ENCODE measurements around the gene KIF14.

- TF ChIP-seq POLR2AphosphoS5 (IDR thresholded peaks at IDR 0.05; ENCODE audit: borderline replicate concordance, low read depth, low read length) (no peak), EZH2 (IDR thresholded peaks at IDR 0.05) (no peak), FOXP2 (optimal IDR thresholded peaks at IDR 0.05; ENCODE audit: control extremely low read depth, extremely low read length, insufficient read depth) (no peak)
Observed at GRCh38 chr1:200506471-200506870, 114.1 kb downstream of the KIF14 start.
